Keratinocyte (primary cell): Measurements from ENCODE around the gene PLAAT3.

Source experiments
- EZH2 ChIP-seq: IDR thresholded peaks from one replicate; pipeline ENCODE4 v1.6.1; 2012; ENCODE audit warnings: inconsistent platforms, mild to moderate bottlenecking, low read length, moderate library complexity
- TF ChIP-seq, protein P1 (sequence below), 3 experiments: IDR thresholded peaks in 1 of 3; conservative IDR thresholded peaks in 1 of 3; optimal IDR thresholded peaks in 1 of 3; 2 replicates in 2 of 3; 3 replicates in 1 of 3; pipeline versions ENCODE3 to v1.5.1; 2011; ENCODE audit warnings: low read length in 3 of 3, mild to moderate bottlenecking in 3 of 3, moderate library complexity in 2 of 3, control low read depth in 1 of 3, inconsistent platforms in 1 of 3; ENCODE audit not compliant: insufficient read depth in 2 of 3; ENCODE audit errors: extremely low read depth in 1 of 3

DNA sequence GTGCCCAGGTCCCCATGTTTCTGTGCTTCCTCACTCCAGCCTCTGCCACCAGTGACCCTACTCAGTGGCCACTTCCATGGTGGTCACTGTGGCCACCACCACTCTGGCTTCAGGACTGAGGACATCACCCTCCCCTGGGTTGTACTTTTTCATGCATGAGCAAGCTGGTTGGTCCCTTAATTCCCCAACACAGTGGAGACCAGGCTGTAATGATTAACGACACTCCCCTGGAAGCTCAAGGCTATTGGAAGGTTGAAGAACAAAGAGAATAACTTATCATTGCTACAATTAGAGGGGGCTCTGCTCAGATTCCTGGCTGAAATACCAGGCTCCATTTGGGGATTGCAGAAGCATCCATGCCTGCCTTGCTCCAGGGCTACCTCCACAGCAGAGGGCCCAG is 67.2 kb downstream of the PLAAT3 start:
- TF ChIP-seq, protein P1, sequence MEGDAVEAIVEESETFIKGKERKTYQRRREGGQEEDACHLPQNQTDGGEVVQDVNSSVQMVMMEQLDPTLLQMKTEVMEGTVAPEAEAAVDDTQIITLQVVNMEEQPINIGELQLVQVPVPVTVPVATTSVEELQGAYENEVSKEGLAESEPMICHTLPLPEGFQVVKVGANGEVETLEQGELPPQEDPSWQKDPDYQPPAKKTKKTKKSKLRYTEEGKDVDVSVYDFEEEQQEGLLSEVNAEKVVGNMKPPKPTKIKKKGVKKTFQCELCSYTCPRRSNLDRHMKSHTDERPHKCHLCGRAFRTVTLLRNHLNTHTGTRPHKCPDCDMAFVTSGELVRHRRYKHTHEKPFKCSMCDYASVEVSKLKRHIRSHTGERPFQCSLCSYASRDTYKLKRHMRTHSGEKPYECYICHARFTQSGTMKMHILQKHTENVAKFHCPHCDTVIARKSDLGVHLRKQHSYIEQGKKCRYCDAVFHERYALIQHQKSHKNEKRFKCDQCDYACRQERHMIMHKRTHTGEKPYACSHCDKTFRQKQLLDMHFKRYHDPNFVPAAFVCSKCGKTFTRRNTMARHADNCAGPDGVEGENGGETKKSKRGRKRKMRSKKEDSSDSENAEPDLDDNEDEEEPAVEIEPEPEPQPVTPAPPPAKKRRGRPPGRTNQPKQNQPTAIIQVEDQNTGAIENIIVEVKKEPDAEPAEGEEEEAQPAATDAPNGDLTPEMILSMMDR (optimal IDR thresholded peaks at IDR 0.05 in 1 of 3, IDR thresholded peaks at IDR 0.05 in 1 of 3, conservative IDR thresholded peaks at IDR 0.05 in 1 of 3; ENCODE audit: extremely low read depth in 1 of 3, insufficient read depth in 2 of 3, low read length in 3 of 3) = no peak
- no peak for TF ChIP-seq EZH2
